Measurements from ENCODE around the gene HMCN2. TPM values are rescaled to one million over a fixed set of nuclear protein-coding genes. Genes with fewer than 3 reads are reported as not detected.

The HMCN2 gene
- polyA plus RNA-seq, 1 experiment = under 0.01 TPM

DNA sequence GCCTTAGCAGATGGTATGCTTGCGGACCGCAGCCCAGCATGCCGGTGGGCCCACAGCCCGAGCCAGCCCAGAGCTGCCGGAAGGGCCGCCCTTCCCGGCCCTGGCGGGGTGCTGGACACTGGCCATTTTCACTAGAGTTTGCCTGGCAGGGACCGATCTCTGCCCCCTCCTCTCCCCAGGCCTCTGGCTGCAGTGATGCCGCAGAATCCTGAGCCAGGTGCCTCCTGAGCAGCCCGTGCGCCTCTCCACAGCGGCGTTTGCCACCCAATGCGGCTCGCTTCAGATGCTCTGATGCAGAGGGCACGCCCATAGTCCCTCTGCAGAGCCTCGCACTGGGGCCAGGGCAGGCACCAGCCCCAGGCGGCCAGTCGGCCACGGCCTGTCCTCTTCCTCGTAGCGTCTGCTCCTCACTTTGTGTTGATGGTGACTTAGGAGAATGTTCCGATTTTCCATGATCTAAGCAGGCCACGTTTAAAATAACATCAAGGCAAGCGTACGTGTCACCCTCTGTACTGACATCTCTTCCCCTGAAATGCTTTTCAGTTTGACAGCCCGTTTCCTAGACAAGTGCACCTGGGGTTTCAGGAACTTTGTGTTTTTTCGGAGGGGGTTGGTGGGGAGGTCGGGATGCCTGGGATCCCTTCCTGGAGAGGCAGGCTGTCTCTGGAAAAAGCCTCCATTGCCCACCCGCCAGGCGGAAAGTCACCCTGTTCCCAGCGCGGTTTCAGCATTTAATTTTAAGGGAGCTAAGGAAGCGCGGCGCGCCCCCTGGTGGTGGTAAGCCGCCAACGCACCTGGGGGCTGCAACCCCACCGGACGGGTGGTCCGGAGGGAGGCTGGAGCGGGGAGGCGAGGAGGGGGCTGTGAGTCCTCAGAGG is 29.8 kb upstream of the HMCN2 start:
- H3K4me3 ChIP-seq (ENCODE audit: low read depth, low read length) = no peak overlapping the region
- no peak overlapping the region for H3K27ac ChIP-seq (ENCODE audit: low read depth, low read length)
- TF ChIP-seq, protein P1, sequence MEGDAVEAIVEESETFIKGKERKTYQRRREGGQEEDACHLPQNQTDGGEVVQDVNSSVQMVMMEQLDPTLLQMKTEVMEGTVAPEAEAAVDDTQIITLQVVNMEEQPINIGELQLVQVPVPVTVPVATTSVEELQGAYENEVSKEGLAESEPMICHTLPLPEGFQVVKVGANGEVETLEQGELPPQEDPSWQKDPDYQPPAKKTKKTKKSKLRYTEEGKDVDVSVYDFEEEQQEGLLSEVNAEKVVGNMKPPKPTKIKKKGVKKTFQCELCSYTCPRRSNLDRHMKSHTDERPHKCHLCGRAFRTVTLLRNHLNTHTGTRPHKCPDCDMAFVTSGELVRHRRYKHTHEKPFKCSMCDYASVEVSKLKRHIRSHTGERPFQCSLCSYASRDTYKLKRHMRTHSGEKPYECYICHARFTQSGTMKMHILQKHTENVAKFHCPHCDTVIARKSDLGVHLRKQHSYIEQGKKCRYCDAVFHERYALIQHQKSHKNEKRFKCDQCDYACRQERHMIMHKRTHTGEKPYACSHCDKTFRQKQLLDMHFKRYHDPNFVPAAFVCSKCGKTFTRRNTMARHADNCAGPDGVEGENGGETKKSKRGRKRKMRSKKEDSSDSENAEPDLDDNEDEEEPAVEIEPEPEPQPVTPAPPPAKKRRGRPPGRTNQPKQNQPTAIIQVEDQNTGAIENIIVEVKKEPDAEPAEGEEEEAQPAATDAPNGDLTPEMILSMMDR (IDR thresholded peaks at IDR 0.05; ENCODE audit: low read depth, low read length) = peak; percentile 98
- peak; percentile 13 for DNase-seq (ENCODE audit: low read depth, low spot score)
- POLR2A ChIA-PET = interaction anchor here (0.7 kb wide), 1 partner anchor 179 kb away, joined by 4 read pairs; no protein-coding TSS in a partner anchor
- no peaks in the 10 kb centered on the region for H3K27me3 ChIP-seq (ENCODE audit: control insufficient read depth, insufficient read depth, low read length)
- CTCF ChIA-PET = interaction anchor here (0.5 to 9.9 kb wide), 22 partner anchors 9 to 269 kb away, joined by 3 to 112 read pairs (median 5); no protein-coding TSS in a partner anchor
- no peaks in the 10 kb centered on the region; the same call in 1 of the 2 replicates for H3K9me3 ChIP-seq (ENCODE audit: control insufficient read depth, insufficient read depth, low read length)

DNA sequence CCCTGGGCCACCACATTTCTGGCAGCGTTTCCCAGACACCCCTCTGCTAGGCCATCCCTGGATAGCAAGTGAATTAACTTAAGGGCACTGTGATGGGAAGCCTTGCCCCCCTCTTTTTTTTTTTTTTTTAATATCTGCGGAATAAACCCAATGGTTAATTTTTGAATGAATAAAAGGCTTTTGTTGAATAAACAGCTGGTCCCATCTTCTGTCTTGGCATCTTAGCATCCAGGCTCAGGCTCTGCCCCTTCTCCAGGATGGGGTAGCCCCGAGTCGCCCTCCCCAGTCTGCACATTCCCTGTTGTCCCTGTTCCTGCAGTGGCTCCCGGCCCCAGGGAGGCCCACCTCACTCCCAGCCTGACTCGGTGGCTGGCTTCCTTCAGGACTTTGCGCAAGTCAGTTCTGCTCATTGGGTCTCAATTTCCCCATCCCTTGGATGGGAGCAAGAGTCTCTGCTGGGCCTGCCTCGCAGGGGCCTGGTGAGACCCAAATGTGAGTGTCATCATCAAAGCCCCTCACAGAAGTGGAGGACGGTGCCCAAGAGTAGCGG is 29.0 kb upstream of the HMCN2 start:
- ChIA-PET POLR2A (interaction anchor here (0.7 kb wide), 1 partner anchor 179 kb away, joined by 4 read pairs; no protein-coding TSS in a partner anchor), CTCF (interaction anchor here (0.5 to 9.9 kb wide), 39 partner anchors 9 to 1367 kb away, joined by 3 to 112 read pairs (median 4); no protein-coding TSS in a partner anchor)
- no peaks in the 10 kb centered on the region for H3K27me3 ChIP-seq (ENCODE audit: control insufficient read depth, insufficient read depth, low read length)
- no peaks in the 10 kb centered on the region; the same call in 1 of the 2 replicates for H3K9me3 ChIP-seq (ENCODE audit: control insufficient read depth, insufficient read depth, low read length)
- H3K4me3 ChIP-seq (ENCODE audit: low read depth, low read length) = no peak overlapping the region
- H3K27ac ChIP-seq (ENCODE audit: low read depth, low read length) = peak overlapping the region; percentile 39
- TF ChIP-seq, protein P1 (IDR thresholded peaks at IDR 0.05; ENCODE audit: low read depth, low read length) = no peak
- no peak for DNase-seq (ENCODE audit: low read depth, low spot score)

DNA sequence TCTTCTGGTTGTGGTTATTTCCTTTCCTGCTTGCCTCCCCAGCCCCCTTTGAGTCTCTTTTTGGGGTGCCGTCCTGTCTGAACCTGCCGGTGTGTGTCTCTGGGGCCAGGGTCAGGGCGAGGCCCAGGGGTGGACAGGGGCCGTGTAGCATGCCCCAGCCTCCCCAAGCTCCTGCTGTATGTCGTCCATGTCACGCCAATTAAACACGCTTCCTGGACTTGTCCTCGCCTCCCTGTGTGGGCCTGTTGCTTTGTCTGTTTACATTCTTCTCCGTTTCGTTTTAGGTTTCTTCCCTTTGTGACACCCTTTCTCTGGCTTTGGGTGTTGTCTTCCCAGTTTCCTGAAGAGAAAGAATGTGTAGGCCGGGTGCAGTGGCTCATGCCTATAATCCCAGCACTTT is 28.5 kb upstream of the HMCN2 start:
- no peak for DNase-seq (ENCODE audit: low read depth, low spot score)
- ChIA-PET POLR2A (no interaction called here), CTCF (interaction anchor here (0.6 to 9.9 kb wide), 34 partner anchors 8 to 1367 kb away, joined by 3 to 112 read pairs (median 4); no protein-coding TSS in a partner anchor)
- TF ChIP-seq, protein P1 (IDR thresholded peaks at IDR 0.05; ENCODE audit: low read depth, low read length) = no peak
- Histone ChIP-seq H3K27me3 (ENCODE audit: control insufficient read depth, insufficient read depth, low read length) (no peaks in the 10 kb centered on the region), H3K9me3 (ENCODE audit: control insufficient read depth, insufficient read depth, low read length) (no peaks in the 10 kb centered on the region; the same call in 1 of the 2 replicates), H3K27ac (ENCODE audit: low read depth, low read length) (peak overlapping the region; percentile 39), H3K4me3 (ENCODE audit: low read depth, low read length) (no peak overlapping the region)

DNA sequence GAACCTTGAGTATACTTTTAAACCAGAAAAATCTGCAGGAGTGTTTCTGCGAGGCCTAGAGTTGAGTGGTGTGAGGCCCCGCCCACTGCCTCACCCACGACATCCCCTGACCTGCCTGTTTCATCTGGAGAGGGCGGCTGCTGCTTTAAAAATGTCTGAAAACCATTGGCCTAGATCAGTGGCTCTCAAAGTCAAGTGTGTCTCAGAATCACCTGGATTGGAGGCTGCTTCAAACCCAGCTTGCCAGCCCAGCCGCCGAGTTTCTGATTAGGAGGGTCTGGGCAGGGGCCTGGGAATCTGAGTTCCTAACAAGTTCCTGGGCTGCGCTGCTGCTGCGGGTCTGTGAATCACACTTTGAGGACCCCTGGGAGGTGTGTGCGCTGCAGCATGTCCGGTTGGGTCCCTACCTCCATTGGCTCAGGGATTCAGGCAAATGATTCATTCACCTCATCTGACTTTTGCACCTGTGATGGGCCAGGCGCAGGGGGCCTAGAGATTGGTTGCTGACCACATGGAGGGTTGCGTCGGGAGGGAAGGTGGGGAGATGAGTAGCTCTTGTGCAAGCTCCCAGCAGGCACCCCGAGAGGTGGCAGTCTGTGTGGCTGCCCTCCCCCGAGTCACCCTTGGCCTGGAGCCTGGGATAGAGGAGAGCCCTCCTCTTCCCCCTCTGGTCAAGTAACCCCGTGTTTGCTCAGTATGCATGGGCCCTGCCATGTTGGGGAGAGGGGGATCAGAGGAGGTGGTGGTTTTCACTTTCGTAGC is 27.6 kb upstream of the HMCN2 start:
- no peak for DNase-seq (ENCODE audit: low read depth, low spot score)
- ChIA-PET POLR2A (no interaction called here), CTCF (interaction anchor here (0.6 to 9.9 kb wide), 2 partner anchors 124 to 130 kb away, joined by 3 to 112 read pairs; no protein-coding TSS in a partner anchor)
- H3K9me3 ChIP-seq (ENCODE audit: control insufficient read depth, insufficient read depth, low read length) = no peaks in the 10 kb centered on the region; the same call in 1 of the 2 replicates
- H3K27ac ChIP-seq (ENCODE audit: low read depth, low read length) = no peak overlapping the region
- TF ChIP-seq, protein P1 (IDR thresholded peaks at IDR 0.05; ENCODE audit: low read depth, low read length) = no peak
- no peak overlapping the region for H3K4me3 ChIP-seq (ENCODE audit: low read depth, low read length)
- H3K27me3 ChIP-seq (ENCODE audit: control insufficient read depth, insufficient read depth, low read length) = no peaks in the 10 kb centered on the region

Measured in AG04450 (cell line).